ENCODE results near the gene BARX1.

BARX1 gene

GRCh38 chr9:93916358-93916757, 38.8 kb downstream of the BARX1 start:
- no peak for DNase-seq

- no peak for DNase-seq
Observed at GRCh38 chr9:93911801-93912554, 43.2 kb downstream of the BARX1 start.

- DNase-seq = no peak
Observed at GRCh38 chr9:93911136-93911745, 43.9 kb downstream of the BARX1 start.

GRCh38 chr9:93910598-93910997, 44.6 kb downstream of the BARX1 start:
- DNase-seq = no peak

GRCh38 chr9:93910196-93910595, 45.0 kb downstream of the BARX1 start:
- no peak for DNase-seq

- no peak for DNase-seq
Observed at GRCh38 chr9:93909242-93909616, 45.9 kb downstream of the BARX1 start.

- DNase-seq = no peak
Observed at GRCh38 chr9:93908591-93909241, 46.4 kb downstream of the BARX1 start.

- DNase-seq = no peak
Observed at GRCh38 chr9:93907551-93908199, 47.5 kb downstream of the BARX1 start.

GRCh38 chr9:93906195-93906880, 48.8 kb downstream of the BARX1 start:
- no peak for DNase-seq

GRCh38 chr9:93905473-93906133, 49.6 kb downstream of the BARX1 start:
- DNase-seq = no peak

- no peak for DNase-seq
Observed at GRCh38 chr9:93904649-93905472, 50.3 kb downstream of the BARX1 start.

GRCh38 chr9:93903886-93904648, 51.1 kb downstream of the BARX1 start:
- DNase-seq = no peak

- no peak for DNase-seq
Observed at GRCh38 chr9:93902780-93903655, 52.1 kb downstream of the BARX1 start.

GRCh38 chr9:93902051-93902779, 52.9 kb downstream of the BARX1 start:
- no peak for DNase-seq

All from activated CD4-positive, alpha-beta T cell treated with anti-CD3 and anti-CD28 coated beads, Interleukin-2, amount 50 U/mL, for 16 hours (primary cell).